LNCaP clone FGC (cell line): ENCODE data around the gene GAS7.

Experiments
- DNase-seq: peaks from one replicate; pipeline ENCODE4 v3.0.0-alpha.2; 2011; ENCODE audit warnings: low read depth
- H3K4me3 ChIP-seq: 2 replicates; pipeline ENCODE4 v1.5.1; 2011; ENCODE audit warnings: mild to moderate bottlenecking, low read depth, low read length, control low read depth
- CTCF ChIP-seq: IDR thresholded peaks from 2 replicates; pipeline ENCODE4 v1.5.1; 2012; ENCODE audit warnings: mild to moderate bottlenecking; ENCODE audit not compliant: control insufficient read depth, insufficient read depth; ENCODE audit errors: extremely low read depth

Gene GAS7

GRCh38 chr17:10144456-10144855 is 54.0 kb downstream of the GAS7 start:
- H3K4me3 ChIP-seq = no peak overlapping the region
- no peak for TF ChIP-seq CTCF
- no peak for DNase-seq

GRCh38 chr17:10141436-10141835 is 57.0 kb downstream of the GAS7 start:
- DNase-seq = no peak
- TF ChIP-seq CTCF = no peak
- no peak overlapping the region for H3K4me3 ChIP-seq

GRCh38 chr17:10139577-10139976 is 58.8 kb downstream of the GAS7 start:
- H3K4me3 ChIP-seq = no peak overlapping the region
- TF ChIP-seq CTCF = no peak
- no peak for DNase-seq

GRCh38 chr17:10136258-10136981 is 62.0 kb downstream of the GAS7 start:
- DNase-seq = no peak
- no peak for TF ChIP-seq CTCF
- H3K4me3 ChIP-seq = no peak overlapping the region

GRCh38 chr17:10135539-10136257 is 62.7 kb downstream of the GAS7 start:
- no peak for TF ChIP-seq CTCF
- H3K4me3 ChIP-seq = no peak overlapping the region
- no peak for DNase-seq

- DNase-seq = no peak
- no peak overlapping the region for H3K4me3 ChIP-seq
- TF ChIP-seq CTCF = no peak
Observed at GRCh38 chr17:10130677-10131076, 67.7 kb downstream of the GAS7 start.
